Measurements from ENCODE around the gene CCDC106. TPM values are rescaled to one million over a fixed set of nuclear protein-coding genes. Genes with fewer than 3 reads are reported as not detected.

CCDC106 gene
- total RNA-seq, 1 experiment from 2014 or later = 21.1 TPM

- no peaks in the 10 kb centered on the region; the same call in 1 of the 2 replicates for H3K27me3 Mint-ChIP-seq (ENCODE audit: low read depth)
- no peak for ATAC-seq
- POLR2A ChIA-PET = no interaction called here
- peaks cover 11% of the 10 kb centered on the region for H3K4me1 Mint-ChIP-seq
- CTCF ChIA-PET = interaction anchor here (0.6 to 1.0 kb wide), 2 partner anchors 12 kb away, joined by 3 to 4 read pairs; partner anchors contain the start of gene U2AF2
- TF ChIP-seq TEAD4 (CRISPR knock-in tag; IDR thresholded peaks at IDR 0.05) (no peak), AR (CRISPR knock-in tag; IDR thresholded peaks at IDR 0.05) (no peak), IRF1 (CRISPR knock-in tag; IDR thresholded peaks at IDR 0.05) (no peak), ATF1 (CRISPR knock-in tag; IDR thresholded peaks at IDR 0.05) (no peak), ZSCAN18 (CRISPR knock-in tag; IDR thresholded peaks at IDR 0.05) (no peak), ARID4B (CRISPR knock-in tag; IDR thresholded peaks at IDR 0.05; ENCODE audit: borderline replicate concordance) (no peak), JAZF1 (CRISPR knock-in tag; IDR thresholded peaks at IDR 0.05) (no peak), ZNF425 (CRISPR knock-in tag; conservative IDR thresholded peaks at IDR 0.05) (no peak), ATF2 (CRISPR knock-in tag; IDR thresholded peaks at IDR 0.05; ENCODE audit: borderline replicate concordance, low read depth) (no peak), NR2C2 (CRISPR knock-in tag; IDR thresholded peaks at IDR 0.05) (no peak), ZMAT4 (CRISPR knock-in tag; IDR thresholded peaks at IDR 0.05) (no peak), SMAD3 (CRISPR knock-in tag; IDR thresholded peaks at IDR 0.05; ENCODE audit: borderline replicate concordance) (no peak), EMX1 (CRISPR knock-in tag; IDR thresholded peaks at IDR 0.05) (no peak), NFE2L1 (CRISPR knock-in tag; IDR thresholded peaks at IDR 0.05) (no peak), HMGXB4 (CRISPR knock-in tag; IDR thresholded peaks at IDR 0.05) (no peak), CBFB (CRISPR knock-in tag; IDR thresholded peaks at IDR 0.05; ENCODE audit: low read depth) (no peak), TP53 (CRISPR knock-in tag; IDR thresholded peaks at IDR 0.05) (no peak), NFATC4 (CRISPR knock-in tag; IDR thresholded peaks at IDR 0.05) (no peak), ZNF281 (CRISPR knock-in tag; IDR thresholded peaks at IDR 0.05) (no peak)
- H3K36me3 Mint-ChIP-seq = peaks cover 64% of the 10 kb centered on the region
- no peak overlapping the region for H3K4me3 Mint-ChIP-seq
- H3K27ac Mint-ChIP-seq = no peak overlapping the region
- no peaks in the 10 kb centered on the region for H3K9me3 Mint-ChIP-seq
- DNase-seq (ENCODE audit: low spot score) = no peak
These were observed 18.5 kb downstream of the CCDC106 start for GRCh38 chr19:55666343-55667005.

All from WTC11 (cell line).